ENCODE measurements around the gene ZNF148.

The ZNF148 gene

GRCh38 chr3:125294411-125294810 lies 80.7 kb downstream of the ZNF148 start:
- Histone ChIP-seq H2AFZ (ENCODE audit: low read depth, low read length) (no peak overlapping the region), H3K27ac (ENCODE audit: low read length) (no peak overlapping the region), H3K36me3 (ENCODE audit: insufficient read depth, low read length) (peaks cover 10% of the 10 kb centered on the region; the same call in 1 of the 2 replicates), H3K9ac (ENCODE audit: low read depth, low read length) (no peak overlapping the region), H3K4me3 (ENCODE audit: low read depth in 1 of 2, low read length in 2 of 2) (no peak overlapping the region), H3K9me3 (ENCODE audit: insufficient read depth, low read length, severe bottlenecking) (no peaks in the 10 kb centered on the region), H4K20me1 (ENCODE audit: insufficient read depth, low read length) (peaks cover 14% of the 10 kb centered on the region; the same call in 1 of the 2 replicates), H3K79me2 (ENCODE audit: insufficient read depth, low read length) (peaks cover 82% of the 10 kb centered on the region), H3K4me1 (ENCODE audit: insufficient read depth, low read length) (no peaks in the 10 kb centered on the region), H3K4me2 (ENCODE audit: insufficient read depth, low read length) (no peak overlapping the region), H3K27me3 (ENCODE audit: insufficient read depth, low read length, poor library complexity) (no peaks in the 10 kb centered on the region)
- ATAC-seq (ENCODE audit: insufficient read depth, low read depth) (no peak), DNase-seq (no peak)
- TF ChIP-seq CTCF (IDR thresholded peaks at IDR 0.05; ENCODE audit: borderline replicate concordance, extremely low read depth, low read length, poor library complexity, severe bottlenecking), result no peak
- no peak for TF ChIP-seq EZH2 (IDR thresholded peaks at IDR 0.05; ENCODE audit: borderline replicate concordance, low read depth, low read length, severe bottlenecking)

GRCh38 chr3:125292015-125292414 lies 83.1 kb downstream of the ZNF148 start:
- H3K9me3 ChIP-seq (ENCODE audit: insufficient read depth, low read length, severe bottlenecking), result no peaks in the 10 kb centered on the region
- H3K4me1 ChIP-seq (ENCODE audit: insufficient read depth, low read length), result no peaks in the 10 kb centered on the region
- H3K4me2 ChIP-seq (ENCODE audit: insufficient read depth, low read length), result no peak overlapping the region
- DNase-seq, result no peak
- ATAC-seq (ENCODE audit: insufficient read depth, low read depth), result no peak
- peaks cover 22% of the 10 kb centered on the region; the same call in 1 of the 2 replicates for H3K36me3 ChIP-seq (ENCODE audit: insufficient read depth, low read length)
- no peak overlapping the region for H3K27ac ChIP-seq (ENCODE audit: low read length)
- H3K79me2 ChIP-seq (ENCODE audit: insufficient read depth, low read length), result peaks cover 73% of the 10 kb centered on the region
- H3K4me3 ChIP-seq (ENCODE audit: low read depth in 1 of 2, low read length in 2 of 2), result no peak overlapping the region
- H3K27me3 ChIP-seq (ENCODE audit: insufficient read depth, low read length, poor library complexity), result no peaks in the 10 kb centered on the region
- H4K20me1 ChIP-seq (ENCODE audit: insufficient read depth, low read length), result peaks cover 10% of the 10 kb centered on the region; the same call in 1 of the 2 replicates
- TF ChIP-seq CTCF (IDR thresholded peaks at IDR 0.05; ENCODE audit: borderline replicate concordance, extremely low read depth, low read length, poor library complexity, severe bottlenecking) (no peak), EZH2 (IDR thresholded peaks at IDR 0.05; ENCODE audit: borderline replicate concordance, low read depth, low read length, severe bottlenecking) (no peak)
- H3K9ac ChIP-seq (ENCODE audit: low read depth, low read length), result no peak overlapping the region
- no peak overlapping the region for H2AFZ ChIP-seq (ENCODE audit: low read depth, low read length)

GRCh38 chr3:125289429-125289981 lies 85.6 kb downstream of the ZNF148 start:
- no peaks in the 10 kb centered on the region for H3K4me1 ChIP-seq (ENCODE audit: insufficient read depth, low read length)
- ATAC-seq (ENCODE audit: insufficient read depth, low read depth), result no peak

More at GRCh38 chr3:125289429-125289981, 85.6 kb downstream of the ZNF148 start:
- Histone ChIP-seq H3K79me2 (ENCODE audit: insufficient read depth, low read length) (peaks cover 49% of the 10 kb centered on the region), H3K27me3 (ENCODE audit: insufficient read depth, low read length, poor library complexity) (no peaks in the 10 kb centered on the region), H3K9me3 (ENCODE audit: insufficient read depth, low read length, severe bottlenecking) (no peaks in the 10 kb centered on the region), H4K20me1 (ENCODE audit: insufficient read depth, low read length) (peaks cover 10% of the 10 kb centered on the region; the same call in 1 of the 2 replicates), H3K4me2 (ENCODE audit: insufficient read depth, low read length) (no peak overlapping the region), H3K9ac (ENCODE audit: low read depth, low read length) (no peak overlapping the region), H3K4me3 (ENCODE audit: low read depth in 1 of 2, low read length in 2 of 2) (no peak overlapping the region), H2AFZ (ENCODE audit: low read depth, low read length) (no peak overlapping the region), H3K27ac (ENCODE audit: low read length) (no peak overlapping the region), H3K36me3 (ENCODE audit: insufficient read depth, low read length) (peaks cover 33% of the 10 kb centered on the region; the same call in 1 of the 2 replicates)
- TF ChIP-seq CTCF (IDR thresholded peaks at IDR 0.05; ENCODE audit: borderline replicate concordance, extremely low read depth, low read length, poor library complexity, severe bottlenecking) (no peak), EZH2 (IDR thresholded peaks at IDR 0.05; ENCODE audit: borderline replicate concordance, low read depth, low read length, severe bottlenecking) (no peak)
- no peak for DNase-seq
